ENCODE results near the gene MSRB2. TPM values are rescaled to one million over a fixed set of nuclear protein-coding genes. Genes with fewer than 3 reads are reported as not detected.

The MSRB2 gene
- polyA plus RNA-seq, 3 donors, result 19.7 to 37.3 (median 31.6) TPM

GRCh38 chr10:23080262-23080661, 15.1 kb upstream of the MSRB2 start:
- no peak overlapping the region for H3K9ac ChIP-seq (ENCODE audit: insufficient read depth, low read length, poor library complexity, severe bottlenecking)
- Mint-ChIP-seq H3K4me1 (no peaks in the 10 kb centered on the region), H3K36me3 (no peaks in the 10 kb centered on the region), H3K27me3 (ENCODE audit: low read depth in 3 of 3) (peaks cover 16 to 21% (median 16%) of the 10 kb centered on the region in 3 donors), H3K27ac (no peak overlapping the region), H3K4me3 (peak overlapping the region in 1 of 2 donors; percentile 32), H3K9me3 (peaks cover 0 to 2% (median 0%) of the 10 kb centered on the region in 7 donors)
- no peak for DNase-seq
- H3K4me1 ChIP-seq (ENCODE audit: control insufficient read depth in 1 of 2, insufficient read depth in 2 of 2, low read length in 2 of 2), result no peaks in the 10 kb centered on the region
- WGBS (ENCODE audit: insufficient coverage), result 72% methylated on average over 3 of the region's 7 CpGs
- TF ChIP-seq CTCF (IDR thresholded peaks at IDR 0.05), result no peak
- no peaks in the 10 kb centered on the region for H3K9me3 ChIP-seq (replicated peaks in 1 of 2; ENCODE audit: control insufficient read depth in 1 of 2, insufficient read depth in 1 of 2, low read length in 2 of 2)
- H3K27me3 ChIP-seq (ENCODE audit: control insufficient read depth in 2 of 2, insufficient read depth in 2 of 2, low read length in 2 of 2), result peaks cover 0 to 16% of the 10 kb centered on the region in 2 donors
- H3K4me3 ChIP-seq (replicated peaks in 1 of 3; ENCODE audit: low read depth in 2 of 3, low read length in 3 of 3), result no peak overlapping the region
- H4K20me1 ChIP-seq (ENCODE audit: insufficient read depth, low read length), result no peaks in the 10 kb centered on the region
- intact Hi-C loops (cut with micrococcal nuclease), result no loop called here
- no peak overlapping the region for H2AFZ ChIP-seq (ENCODE audit: insufficient read depth, low read depth, low read length, poor library complexity, severe bottlenecking)
- H3K27ac ChIP-seq (ENCODE audit: low read depth in 1 of 2, low read length in 2 of 2), result no peak overlapping the region
- no peaks in the 10 kb centered on the region for H3K79me2 ChIP-seq (ENCODE audit: insufficient read depth, low read length)
- H3K36me3 ChIP-seq (replicated peaks in 1 of 2; ENCODE audit: control insufficient read depth in 1 of 2, insufficient read depth in 2 of 2, low read length in 2 of 2), result no peaks in the 10 kb centered on the region
- H3K4me2 ChIP-seq (replicated peaks; ENCODE audit: extremely low read depth, low read length, poor library complexity, severe bottlenecking), result no peak overlapping the region

GRCh38 chr10:23081221-23081750, 14.1 kb upstream of the MSRB2 start:
- peaks cover 16 to 21% (median 16%) of the 10 kb centered on the region in 3 donors for H3K27me3 Mint-ChIP-seq (ENCODE audit: low read depth in 3 of 3)
- WGBS (ENCODE audit: insufficient coverage), result 93% methylated on average over 3 of the region's 7 CpGs
- Histone ChIP-seq H3K9me3 (replicated peaks in 1 of 2; ENCODE audit: control insufficient read depth in 1 of 2, insufficient read depth in 1 of 2, low read length in 2 of 2) (no peaks in the 10 kb centered on the region), H3K27ac (ENCODE audit: low read depth in 1 of 2, low read length in 2 of 2) (no peak overlapping the region), H3K4me1 (ENCODE audit: control insufficient read depth in 1 of 2, insufficient read depth in 2 of 2, low read length in 2 of 2) (no peaks in the 10 kb centered on the region), H3K27me3 (ENCODE audit: control insufficient read depth in 2 of 2, insufficient read depth in 2 of 2, low read length in 2 of 2) (peaks cover 0 to 16% of the 10 kb centered on the region in 2 donors), H3K79me2 (ENCODE audit: insufficient read depth, low read length) (no peaks in the 10 kb centered on the region), H3K4me3 (replicated peaks in 1 of 3; ENCODE audit: low read depth in 2 of 3, low read length in 3 of 3) (no peak overlapping the region), H3K36me3 (replicated peaks in 1 of 2; ENCODE audit: control insufficient read depth in 1 of 2, insufficient read depth in 2 of 2, low read length in 2 of 2) (no peaks in the 10 kb centered on the region), H2AFZ (ENCODE audit: insufficient read depth, low read depth, low read length, poor library complexity, severe bottlenecking) (no peak overlapping the region), H3K4me2 (replicated peaks; ENCODE audit: extremely low read depth, low read length, poor library complexity, severe bottlenecking) (no peak overlapping the region), H3K9ac (ENCODE audit: insufficient read depth, low read length, poor library complexity, severe bottlenecking) (no peak overlapping the region), H4K20me1 (ENCODE audit: insufficient read depth, low read length) (no peaks in the 10 kb centered on the region)
- H3K27ac Mint-ChIP-seq, result peak overlapping the region in 1 of 7 donors; percentile 47
- no peak overlapping the region for H3K4me3 Mint-ChIP-seq
- TF ChIP-seq CTCF (IDR thresholded peaks at IDR 0.05), result no peak
- no peaks in the 10 kb centered on the region for H3K36me3 Mint-ChIP-seq
- intact Hi-C loops (cut with micrococcal nuclease), result no loop called here
- DNase-seq, result no peak
- no peaks in the 10 kb centered on the region for H3K4me1 Mint-ChIP-seq
- H3K9me3 Mint-ChIP-seq, result peaks cover 0 to 2% (median 0%) of the 10 kb centered on the region in 7 donors
